ENCODE data around the gene MVB12B. TPM values are rescaled to one million over a fixed set of nuclear protein-coding genes. Genes with fewer than 3 reads are reported as not detected.

The MVB12B gene
- total and polyA plus RNA-seq, 2 of the 13 experiments (the other 11 are each of a cell fraction or from before 2014, with no cell fraction given), result 12.1 to 30.1 TPM

GRCh38 chr9:126301985-126302603 is 24.5 kb upstream of the MVB12B start (continued):
- no peak for TF ChIP-seq XBP1 (CRISPR knock-in tag; IDR thresholded peaks at IDR 0.05)
- TF ChIP-seq RAD21 (CRISPR knock-in tag; IDR thresholded peaks at IDR 0.05), result peak; percentile 84
- TF ChIP-seq ZFP91 (CRISPR knock-in tag; IDR thresholded peaks at IDR 0.05; ENCODE audit: borderline replicate concordance), result no peak
- no peak for TF ChIP-seq ZMYM2 (CRISPR knock-in tag; IDR thresholded peaks at IDR 0.05)
- peak; percentile 57; the same call in 1 of the 2 replicates for TF ChIP-seq TFAP4 (IDR thresholded peaks at IDR 0.05; ENCODE audit: borderline replicate concordance, low read depth)
- TF ChIP-seq SMC3 (IDR thresholded peaks at IDR 0.05; ENCODE audit: low read length), result peak; percentile 97
- TF ChIP-seq RXRB (CRISPR knock-in tag; IDR thresholded peaks at IDR 0.05; ENCODE audit: borderline replicate concordance), result peak; percentile 46; the same call in 1 of the 2 replicates
- TF ChIP-seq ATF5 (CRISPR knock-in tag; IDR thresholded peaks at IDR 0.05; ENCODE audit: low read depth), result no peak
- TF ChIP-seq HMGXB4 (CRISPR knock-in tag; IDR thresholded peaks at IDR 0.05; ENCODE audit: borderline replicate concordance in 1 of 2, low read depth in 1 of 2), result peak in 1 of 2 experiments; percentile 29; a peak in 1 of 4 replicates
- peak; percentile 39 for TF ChIP-seq XRCC5 (optimal IDR thresholded peaks at IDR 0.05; ENCODE audit: low read length)
- TF ChIP-seq THRA (CRISPR knock-in tag; IDR thresholded peaks at IDR 0.05; ENCODE audit: borderline replicate concordance), result peak; percentile 82; the same call in 1 of the 2 replicates
- TF ChIP-seq ZNF616 (CRISPR knock-in tag; IDR thresholded peaks at IDR 0.05; ENCODE audit: low read depth), result no peak
